HepG2 (cell line): ENCODE results near the gene MBTPS1. TPM values are rescaled to one million over a fixed set of nuclear protein-coding genes. Genes with fewer than 3 reads are reported as not detected.

Source experiments
- CAMTA2 ChIP-seq: sonication (generic); formaldehyde crosslinking; IDR thresholded peaks from 2 replicates; pipeline ENCODE4 v1.4.0; 2020; ENCODE audit warnings: mild to moderate bottlenecking, missing genetic modification reagents, borderline replicate concordance
- CCDC6 ChIP-seq: sonication (generic); formaldehyde crosslinking; IDR thresholded peaks from 2 replicates; pipeline ENCODE4 v1.8.1; 2022; ENCODE audit warnings: mild to moderate bottlenecking, missing genetic modification reagents, moderate library complexity
- EEA1 ChIP-seq: sonication (generic); formaldehyde crosslinking; IDR thresholded peaks from 2 replicates; pipeline ENCODE4 v1.5.1; 2020; ENCODE audit warnings: mild to moderate bottlenecking, missing genetic modification reagents, borderline replicate concordance
- FOSL2 ChIP-seq: sonication (generic); formaldehyde crosslinking; IDR thresholded peaks from 2 replicates; pipeline ENCODE4 v1.4.0; 2020; ENCODE audit warnings: missing genetic modification reagents
- FOXA1 ChIP-seq, 2 experiments: fragments of 450-650 bp in 1 of 2; sonication (generic) in 1 of 2; formaldehyde crosslinking in 1 of 2; IDR thresholded peaks; 2 replicates each; pipeline versions ENCODE4 v1.4.0 to v1.6.1; 2016 to 2020; ENCODE audit warnings: missing genetic modification reagents in 1 of 2
- HDAC2 ChIP-seq: sonication (generic); formaldehyde crosslinking; IDR thresholded peaks from 2 replicates; pipeline ENCODE4 v1.4.0; 2020; ENCODE audit warnings: missing genetic modification reagents
- IKZF4 ChIP-seq: sonication (generic); formaldehyde crosslinking; IDR thresholded peaks from 2 replicates; pipeline ENCODE4 v1.5.1; 2020; ENCODE audit warnings: borderline replicate concordance, mild to moderate bottlenecking, low read depth, missing genetic modification reagents; ENCODE audit errors: not compliant biosample characterization
- PAF1 ChIP-seq: IDR thresholded peaks from 2 replicates; pipeline ENCODE4 v1.6.1; 2016; ENCODE audit warnings: missing genetic modification reagents, missing compliant biosample characterization
- PLRG1 ChIP-seq: fragments of 450-650 bp; conservative IDR thresholded peaks from 2 replicates; pipeline ENCODE4 v1.6.1; 2016
- RBM39 ChIP-seq: fragments of 200-400 bp; formaldehyde crosslinking; IDR thresholded peaks from one replicate; pipeline ENCODE4 v1.6.1; 2018; ENCODE audit warnings: antibody characterized with exemption, mild to moderate bottlenecking, low read depth, low read length; ENCODE audit not compliant: poor library complexity, severe bottlenecking
- SUZ12 ChIP-seq: fragments of 150-350 bp; IDR thresholded peaks from 2 replicates; pipeline ENCODE4 v1.6.1; 2014; ENCODE audit warnings: low read depth, low read length
- ZNF703 ChIP-seq: sonication (generic); formaldehyde crosslinking; IDR thresholded peaks from 2 replicates; pipeline ENCODE4 v1.5.1; 2020; ENCODE audit warnings: missing genetic modification reagents, mild to moderate bottlenecking, moderate library complexity, borderline replicate concordance
- ZNF766 ChIP-seq: sonication (generic); formaldehyde crosslinking; IDR thresholded peaks from 2 replicates; pipeline ENCODE4 v1.5.0; 2020; ENCODE audit warnings: missing genetic modification reagents, borderline replicate concordance
- ZSCAN29 ChIP-seq: sonication (generic); formaldehyde crosslinking; conservative IDR thresholded peaks from 2 replicates; pipeline ENCODE4 v1.4.0; 2020; ENCODE audit warnings: mild to moderate bottlenecking, missing genetic modification reagents
- polyA plus RNA-seq, 8 experiments: library from polyadenylated mRNA; depleted of rRNA in 3 of 8; stranded (reverse) in 7 of 8; unstranded in 1 of 8; fragments of >200 nt; fragmentation: Illumina TruSeq in 4 of 8; extraction: Trizol in 4 of 8; gene quantifications; 2 replicates each; pipeline versions ENCODE4 v1.2.1 to v1.2.3, GENCODE V29; 2011 to 2016; ENCODE audit warnings: low read depth in 4 of 8, missing spikeins in 1 of 8, mixed read lengths in 1 of 8; ENCODE audit not compliant: insufficient read depth in 1 of 8
- total RNA-seq, 5 experiments: library from RNA; depleted of rRNA; stranded (reverse); fragments of >200 nt; fragmentation: Illumina TruSeq; extraction: Trizol; gene quantifications; 2 replicates each; pipeline ENCODE4 v1.2.3, GENCODE V29; 2016; ENCODE audit warnings: low read depth in 1 of 5
- TF ChIP-seq, protein P1 (sequence below): sonication (generic); formaldehyde crosslinking; IDR thresholded peaks from 2 replicates; pipeline ENCODE4 v1.5.0; 2020; ENCODE audit warnings: mild to moderate bottlenecking, missing genetic modification reagents, borderline replicate concordance
- TF ChIP-seq, protein P2 (sequence below): sonication (generic); formaldehyde crosslinking; IDR thresholded peaks from 2 replicates; pipeline ENCODE4 v1.5.0; 2020; ENCODE audit warnings: missing genetic modification reagents
- TF ChIP-seq, protein P3 (sequence below): sonication (generic); formaldehyde crosslinking; conservative IDR thresholded peaks from 2 replicates; pipeline ENCODE4 v1.8.0; 2022; ENCODE audit warnings: missing genetic modification reagents
- TF ChIP-seq, protein P4 (sequence below): sonication (generic); formaldehyde crosslinking; IDR thresholded peaks from 2 replicates; pipeline ENCODE4 v1.5.0; 2020; ENCODE audit warnings: missing genetic modification reagents
- TF ChIP-seq, protein P5 (sequence below): sonication (generic); formaldehyde crosslinking; IDR thresholded peaks from 2 replicates; pipeline ENCODE4 v1.8.0; 2023; ENCODE audit warnings: mild to moderate bottlenecking, missing genetic modification reagents
- TF ChIP-seq, protein P6 (sequence below): sonication (generic); formaldehyde crosslinking; IDR thresholded peaks from 2 replicates; pipeline ENCODE4 v1.4.0; 2020; ENCODE audit warnings: mild to moderate bottlenecking, missing genetic modification reagents

MBTPS1 gene
- total and polyA plus RNA-seq, 2 of the 13 experiments (the other 11 are each of a cell fraction or from before 2014, with no cell fraction given), result 56.7 to 91.3 TPM

DNA sequence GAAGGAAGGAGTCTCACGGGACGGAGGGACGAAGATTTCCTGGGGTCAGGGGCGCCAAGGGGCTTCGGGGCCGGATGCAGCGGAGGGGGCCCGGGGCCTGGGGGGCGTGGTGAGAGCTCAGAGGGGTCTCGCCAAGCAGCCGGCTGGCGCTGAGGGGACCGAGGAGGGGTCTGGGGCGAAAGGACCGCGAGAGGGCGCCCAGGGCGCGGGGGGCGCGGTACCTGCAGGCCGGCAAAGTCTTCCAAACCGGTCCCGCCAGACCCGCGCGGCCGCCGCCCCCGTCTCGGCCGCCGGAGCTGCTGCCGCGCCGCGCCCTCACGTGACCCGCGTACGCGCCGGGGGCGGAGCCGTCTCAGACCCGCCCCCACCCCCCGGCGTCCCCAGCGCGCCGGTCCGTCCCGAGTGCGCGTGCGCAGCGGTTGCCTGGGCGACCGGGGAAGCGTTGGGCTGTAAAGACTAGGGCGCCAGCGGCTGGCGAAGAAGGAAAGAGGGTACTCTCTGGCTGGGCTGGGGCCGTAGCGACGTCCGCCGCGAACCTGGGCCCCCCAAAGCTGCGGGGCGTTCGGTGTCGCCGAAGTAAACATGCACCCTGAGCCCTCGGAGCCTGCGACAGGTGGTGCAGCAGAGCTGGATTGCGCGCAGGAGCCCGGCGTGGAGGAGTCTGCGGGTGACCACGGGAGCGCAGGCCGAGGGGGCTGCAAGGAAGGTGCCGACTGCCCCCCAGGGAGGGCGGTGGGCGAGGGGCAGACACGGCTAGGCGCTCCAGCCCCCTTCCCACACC, 28.3 kb upstream of the MBTPS1 start, which contains the start of the genes DNAAF1 and HSDL1 (continued):
- TF ChIP-seq, protein P1, sequence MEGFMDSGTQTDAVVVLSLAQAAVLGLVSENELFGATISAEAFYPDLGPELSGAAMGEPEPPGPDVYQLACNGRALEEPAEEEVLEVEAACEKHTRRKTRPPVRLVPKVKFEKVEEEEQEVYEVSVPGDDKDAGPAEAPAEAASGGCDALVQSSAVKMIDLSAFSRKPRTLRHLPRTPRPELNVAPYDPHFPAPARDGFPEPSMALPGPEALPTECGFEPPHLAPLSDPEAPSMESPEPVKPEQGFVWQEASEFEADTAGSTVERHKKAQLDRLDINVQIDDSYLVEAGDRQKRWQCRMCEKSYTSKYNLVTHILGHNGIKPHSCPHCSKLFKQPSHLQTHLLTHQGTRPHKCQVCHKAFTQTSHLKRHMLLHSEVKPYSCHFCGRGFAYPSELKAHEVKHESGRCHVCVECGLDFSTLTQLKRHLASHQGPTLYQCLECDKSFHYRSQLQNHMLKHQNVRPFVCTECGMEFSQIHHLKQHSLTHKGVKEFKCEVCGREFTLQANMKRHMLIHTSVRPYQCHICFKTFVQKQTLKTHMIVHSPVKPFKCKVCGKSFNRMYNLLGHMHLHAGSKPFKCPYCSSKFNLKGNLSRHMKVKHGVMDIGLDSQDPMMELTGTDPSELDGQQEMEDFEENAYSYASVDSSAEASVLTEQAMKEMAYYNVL, result no peak; the same call in 1 of the 2 replicates
- TF ChIP-seq ZNF766 (CRISPR knock-in tag) (peak; percentile 85; the same call in 1 of the 2 replicates), FOSL2 (CRISPR knock-in tag) (no peak), CAMTA2 (CRISPR knock-in tag) (no peak), HDAC2 (0 out of 2 replicates have a peak, but pooled peaks have one; percentile 21), SUZ12 (no peak), PLRG1 (no peak), ZSCAN29 (CRISPR knock-in tag) (no peak), ZNF703 (CRISPR knock-in tag) (no peak; the same call in 1 of the 2 replicates), RBM39 (no peak), IKZF4 (CRISPR knock-in tag) (no peak), EEA1 (CRISPR knock-in tag) (peak; percentile 85; the same call in 1 of the 2 replicates), PAF1 (no peak), CCDC6 (no peak), FOXA1 (IDR thresholded peaks at IDR 0.05) (no peak), FOXA1 (CRISPR knock-in tag; IDR thresholded peaks at IDR 0.05) (peak; percentile 79)
- TF ChIP-seq, protein P2, sequence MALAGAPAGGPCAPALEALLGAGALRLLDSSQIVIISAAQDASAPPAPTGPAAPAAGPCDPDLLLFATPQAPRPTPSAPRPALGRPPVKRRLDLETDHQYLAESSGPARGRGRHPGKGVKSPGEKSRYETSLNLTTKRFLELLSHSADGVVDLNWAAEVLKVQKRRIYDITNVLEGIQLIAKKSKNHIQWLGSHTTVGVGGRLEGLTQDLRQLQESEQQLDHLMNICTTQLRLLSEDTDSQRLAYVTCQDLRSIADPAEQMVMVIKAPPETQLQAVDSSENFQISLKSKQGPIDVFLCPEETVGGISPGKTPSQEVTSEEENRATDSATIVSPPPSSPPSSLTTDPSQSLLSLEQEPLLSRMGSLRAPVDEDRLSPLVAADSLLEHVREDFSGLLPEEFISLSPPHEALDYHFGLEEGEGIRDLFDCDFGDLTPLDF (CRISPR knock-in tag), result 0 out of 2 replicates have a peak, but pooled peaks have one; percentile 32
- TF ChIP-seq, protein P3, sequence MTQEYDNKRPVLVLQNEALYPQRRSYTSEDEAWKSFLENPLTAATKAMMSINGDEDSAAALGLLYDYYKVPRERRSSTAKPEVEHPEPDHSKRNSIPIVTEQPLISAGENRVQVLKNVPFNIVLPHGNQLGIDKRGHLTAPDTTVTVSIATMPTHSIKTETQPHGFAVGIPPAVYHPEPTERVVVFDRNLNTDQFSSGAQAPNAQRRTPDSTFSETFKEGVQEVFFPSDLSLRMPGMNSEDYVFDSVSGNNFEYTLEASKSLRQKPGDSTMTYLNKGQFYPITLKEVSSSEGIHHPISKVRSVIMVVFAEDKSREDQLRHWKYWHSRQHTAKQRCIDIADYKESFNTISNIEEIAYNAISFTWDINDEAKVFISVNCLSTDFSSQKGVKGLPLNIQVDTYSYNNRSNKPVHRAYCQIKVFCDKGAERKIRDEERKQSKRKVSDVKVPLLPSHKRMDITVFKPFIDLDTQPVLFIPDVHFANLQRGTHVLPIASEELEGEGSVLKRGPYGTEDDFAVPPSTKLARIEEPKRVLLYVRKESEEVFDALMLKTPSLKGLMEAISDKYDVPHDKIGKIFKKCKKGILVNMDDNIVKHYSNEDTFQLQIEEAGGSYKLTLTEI, result no peak
- TF ChIP-seq, protein P4, sequence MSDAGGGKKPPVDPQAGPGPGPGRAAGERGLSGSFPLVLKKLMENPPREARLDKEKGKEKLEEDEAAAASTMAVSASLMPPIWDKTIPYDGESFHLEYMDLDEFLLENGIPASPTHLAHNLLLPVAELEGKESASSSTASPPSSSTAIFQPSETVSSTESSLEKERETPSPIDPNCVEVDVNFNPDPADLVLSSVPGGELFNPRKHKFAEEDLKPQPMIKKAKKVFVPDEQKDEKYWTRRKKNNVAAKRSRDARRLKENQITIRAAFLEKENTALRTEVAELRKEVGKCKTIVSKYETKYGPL, result peak; percentile 25; the same call in 1 of the 2 replicates
- TF ChIP-seq, protein P5, sequence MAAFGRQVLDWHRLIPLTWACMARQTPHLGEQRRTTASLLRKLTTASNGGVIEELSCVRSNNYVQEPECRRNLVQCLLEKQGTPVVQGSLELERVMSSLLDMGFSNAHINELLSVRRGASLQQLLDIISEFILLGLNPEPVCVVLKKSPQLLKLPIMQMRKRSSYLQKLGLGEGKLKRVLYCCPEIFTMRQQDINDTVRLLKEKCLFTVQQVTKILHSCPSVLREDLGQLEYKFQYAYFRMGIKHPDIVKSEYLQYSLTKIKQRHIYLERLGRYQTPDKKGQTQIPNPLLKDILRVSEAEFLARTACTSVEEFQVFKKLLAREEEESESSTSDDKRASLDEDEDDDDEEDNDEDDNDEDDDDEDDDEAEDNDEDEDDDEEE (CRISPR knock-in tag), result no peak
- TF ChIP-seq, protein P6, sequence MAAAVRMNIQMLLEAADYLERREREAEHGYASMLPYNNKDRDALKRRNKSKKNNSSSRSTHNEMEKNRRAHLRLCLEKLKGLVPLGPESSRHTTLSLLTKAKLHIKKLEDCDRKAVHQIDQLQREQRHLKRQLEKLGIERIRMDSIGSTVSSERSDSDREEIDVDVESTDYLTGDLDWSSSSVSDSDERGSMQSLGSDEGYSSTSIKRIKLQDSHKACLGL (CRISPR knock-in tag), result no peak; the same call in 1 of the 2 replicates
